Neuronal stem cell (in vitro differentiated cells): Measurements from ENCODE around the gene ATP5F1E.
A peak's percentile ranks its signal among the peaks of the same experiment; 100 is the strongest.

Experiments used
- DNase-seq: peaks from one replicate; pipeline ENCODE4 v3.0.0-alpha.2; 2013; ENCODE audit warnings: low spot score
- H2AFZ ChIP-seq: one replicate; pipeline ENCODE4 v1.6.1; 2013; ENCODE audit warnings: mild to moderate bottlenecking, low read length, inconsistent platforms
- H2AK5ac ChIP-seq: 2 replicates; pipeline ENCODE4 v1.6.1; 2013; ENCODE audit warnings: low read depth, mild to moderate bottlenecking, inconsistent platforms, low read length, moderate library complexity, mixed read lengths
- H2BK120ac ChIP-seq: 2 replicates; pipeline ENCODE4 v1.6.1; 2013; ENCODE audit warnings: low read depth, mild to moderate bottlenecking, inconsistent platforms, low read length, moderate library complexity, mixed read lengths
- H2BK12ac ChIP-seq: one replicate; pipeline ENCODE4 v1.6.1; 2013; ENCODE audit warnings: low read length, inconsistent platforms
- H2BK15ac ChIP-seq: 2 replicates; pipeline ENCODE4 v1.6.1; 2013; ENCODE audit warnings: mild to moderate bottlenecking, low read length, inconsistent platforms, mixed read lengths
- H2BK5ac ChIP-seq: one replicate; pipeline ENCODE4 v1.6.1; 2013; ENCODE audit warnings: inconsistent platforms, mild to moderate bottlenecking, low read length, moderate library complexity
- H3K14ac ChIP-seq: one replicate; pipeline ENCODE4 v1.6.1; 2013; ENCODE audit warnings: low read length, inconsistent platforms
- H3K18ac ChIP-seq: 2 replicates; pipeline ENCODE4 v1.6.1; 2013; ENCODE audit warnings: low read length, inconsistent platforms
- H3K23ac ChIP-seq: 2 replicates; pipeline ENCODE4 v1.6.1; 2013; ENCODE audit warnings: low read depth, mild to moderate bottlenecking, mixed read lengths, low read length, inconsistent platforms; ENCODE audit not compliant: poor library complexity
- H3K27ac ChIP-seq: replicated peaks from 3 replicates; pipeline ENCODE4 v1.5.1; 2013; ENCODE audit warnings: low read length, inconsistent platforms
- H3K27me3 ChIP-seq, 3 experiments: 2 replicates each; pipeline ENCODE4 v1.6.1; 2013; ENCODE audit warnings: low read length in 3 of 3, mild to moderate bottlenecking in 2 of 3, inconsistent platforms in 1 of 3, low read depth in 1 of 3, mixed read lengths in 1 of 3, moderate library complexity in 1 of 3; ENCODE audit not compliant: control insufficient read depth in 3 of 3, insufficient read depth in 3 of 3
- H3K36me3 ChIP-seq, 2 donors: replicated peaks in 1 of 2; 2 replicates each; pipeline ENCODE4 v1.6.1; 2013; ENCODE audit warnings: low read length in 2 of 2; ENCODE audit not compliant: control insufficient read depth in 2 of 2, insufficient read depth in 2 of 2
- H3K4ac ChIP-seq: 2 replicates; pipeline ENCODE4 v1.6.1; 2013; ENCODE audit warnings: inconsistent platforms, mild to moderate bottlenecking, low read length, moderate library complexity
- H3K4me1 ChIP-seq, 2 donors: 1 replicate in 1 of 2; 2 replicates in 1 of 2; pipeline ENCODE4 v1.6.1; 2013; ENCODE audit warnings: low read length in 2 of 2, low read depth in 1 of 2; ENCODE audit not compliant: control insufficient read depth in 2 of 2, insufficient read depth in 1 of 2
- H3K4me2 ChIP-seq: one replicate; pipeline ENCODE4 v1.6.1; 2013; ENCODE audit warnings: mild to moderate bottlenecking, low read length, inconsistent platforms; ENCODE audit not compliant: insufficient read depth, poor library complexity, severe bottlenecking
- H3K4me3 ChIP-seq, 2 donors: 2 replicates each; pipeline ENCODE4 v1.5.1; 2013; ENCODE audit warnings: low read length in 2 of 2, mild to moderate bottlenecking in 2 of 2, inconsistent platforms in 1 of 2, moderate library complexity in 1 of 2
- H3K79me1 ChIP-seq: one replicate; pipeline ENCODE4 v1.6.1; 2013; ENCODE audit warnings: low read depth, mild to moderate bottlenecking, inconsistent platforms, low read length, moderate library complexity
- H3K9ac ChIP-seq: one replicate; pipeline ENCODE4 v1.6.1; 2013; ENCODE audit warnings: mild to moderate bottlenecking, low read depth, low read length, inconsistent platforms; ENCODE audit not compliant: poor library complexity
- H3K9me3 ChIP-seq, 2 donors: replicated peaks in 1 of 2; 2 replicates each; pipeline versions ENCODE3 to v1.6.1; 2013; ENCODE audit warnings: low read length in 2 of 2, mild to moderate bottlenecking in 2 of 2, inconsistent platforms in 1 of 2, low read depth in 1 of 2, mixed read lengths in 1 of 2, moderate library complexity in 1 of 2; ENCODE audit not compliant: control insufficient read depth in 2 of 2, insufficient read depth in 1 of 2
- H4K8ac ChIP-seq: one replicate; pipeline ENCODE4 v1.6.1; 2013; ENCODE audit warnings: low read depth, mild to moderate bottlenecking, inconsistent platforms, low read length, moderate library complexity
- H4K91ac ChIP-seq: one replicate; pipeline ENCODE4 v1.6.1; 2013; ENCODE audit warnings: low read length, low read depth, mild to moderate bottlenecking, inconsistent platforms; ENCODE audit not compliant: poor library complexity
- WGBS, 2 donors: extraction: QIAGEN DNeasy Blood & Tissue Kit; methylation state at CpG; one replicate each; pipeline ENCODE4 v1.1.7; 2013; ENCODE audit warnings: missing lambda C conversion rate in 2 of 2, mixed read lengths in 1 of 2; ENCODE audit not compliant: insufficient read length in 2 of 2, insufficient replicate concordance in 1 of 2; ENCODE audit errors: extremely low coverage in 2 of 2; 5-methylcytosine and 5-hydroxymethylcytosine counted together

Gene ATP5F1E

DNA sequence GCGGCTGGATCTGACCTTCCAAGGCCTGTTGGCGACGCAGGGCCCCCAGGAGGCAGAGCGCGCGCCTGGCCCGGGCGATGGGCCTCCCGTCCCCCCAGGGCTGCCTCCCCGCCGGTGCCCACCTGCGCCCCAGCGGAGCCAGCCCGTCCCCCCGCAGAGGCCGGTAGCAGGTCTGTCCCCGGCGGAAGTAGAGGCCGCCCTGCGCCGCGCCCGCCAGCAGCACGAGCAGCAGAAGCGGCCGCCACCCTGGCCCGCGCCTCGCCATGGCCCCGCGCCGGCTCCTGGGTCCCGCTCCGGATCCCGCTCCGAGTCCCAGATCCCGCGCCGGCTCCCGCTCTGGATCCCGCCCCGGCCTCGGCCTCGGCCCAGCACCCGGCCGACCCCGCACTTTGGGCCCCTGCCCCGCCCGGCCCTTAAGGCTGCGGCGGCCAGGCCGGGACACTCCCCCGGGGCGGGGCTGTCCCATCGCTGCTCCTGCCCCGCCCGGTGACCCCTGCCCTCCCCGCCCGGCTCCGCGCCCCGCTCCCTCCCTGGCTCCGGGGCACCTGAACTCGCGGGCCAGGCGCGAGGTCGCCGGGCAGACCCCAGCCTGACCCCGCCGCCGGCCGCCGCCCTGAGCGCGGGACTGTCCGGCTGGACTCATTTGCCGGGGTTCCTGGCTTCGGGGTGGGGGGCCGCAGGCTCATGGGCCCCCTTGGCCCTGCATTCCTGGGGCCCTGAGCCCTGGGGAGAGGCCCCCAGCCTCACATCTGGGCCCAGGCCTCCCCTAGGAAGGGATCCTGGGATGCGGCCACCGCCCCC, 25.1 kb downstream of the ATP5F1E start, which contains the start of gene CTSZ:
TSS of gene CTSZ (minus strand) at position 391 of the 801 bp plus-strand sequence. CDS start at position 265, 126 bp downstream.
- Histone ChIP-seq H3K27me3 (no peaks in the 10 kb centered on the region), H2AFZ (no peak within 1 kb of the TSS), H3K36me3 (no peaks in the 10 kb centered on the region), H3K18ac (peak within 1 kb of the TSS; percentile 95), H3K79me1 (peaks cover 5% of the 10 kb centered on the region), H3K14ac (peak within 1 kb of the TSS; percentile 86), H2BK12ac (no peak within 1 kb of the TSS), H3K23ac (peak within 1 kb of the TSS; percentile 82), H3K4ac (peak within 1 kb of the TSS; percentile 13), H3K4me2 (peak within 1 kb of the TSS; percentile 91), H4K8ac (peak within 1 kb of the TSS; percentile 53), H3K9ac (peak within 1 kb of the TSS; percentile 88), H3K9me3 (no peaks in the 10 kb centered on the region), H2BK15ac (peak within 1 kb of the TSS; percentile 62), H3K27ac (no peak within 1 kb of the TSS), H4K91ac (peak within 1 kb of the TSS; percentile 16), H3K4me3 (peak within 1 kb of the TSS in 1 of 2 donors; percentile 79), H2BK120ac (peak within 1 kb of the TSS; percentile 51), H3K4me1 (peaks cover 20 to 22% of the 10 kb centered on the region in 2 donors), H2BK5ac (peak within 1 kb of the TSS; percentile 70), H2AK5ac (peak within 1 kb of the TSS; percentile 85)
- no CpG with 5 or more reads among the region's 82 CpGs for WGBS, 2 donors
- peak; percentile 38 for DNase-seq

- Histone ChIP-seq H3K27ac (no peak overlapping the region), H3K27me3 (no peaks in the 10 kb centered on the region), H3K4me1 (peaks cover 20 to 21% of the 10 kb centered on the region in 2 donors), H2AFZ (no peak overlapping the region), H3K36me3 (peaks cover 0 to 4% of the 10 kb centered on the region in 2 donors), H2BK120ac (no peak overlapping the region), H2BK12ac (no peak overlapping the region), H3K4ac (peak overlapping the region; percentile 13), H3K79me1 (peaks cover 5% of the 10 kb centered on the region), H2AK5ac (peak overlapping the region; percentile 85), H3K18ac (peak overlapping the region; percentile 95), H3K14ac (peak overlapping the region; percentile 86), H2BK5ac (peak overlapping the region; percentile 70), H4K8ac (peak overlapping the region; percentile 53), H2BK15ac (peak overlapping the region; percentile 10), H3K4me2 (peak overlapping the region; percentile 91), H3K9me3 (no peaks in the 10 kb centered on the region), H3K23ac (peak overlapping the region; percentile 82), H3K4me3 (peak overlapping the region in 1 of 2 donors; percentile 79), H3K9ac (peak overlapping the region; percentile 88), H4K91ac (peak overlapping the region; percentile 16)
- no peak for DNase-seq
- no CpG with 5 or more reads among the region's 29 CpGs for WGBS, 2 donors
Measured at GRCh38 chr20:59006167-59006863, 25.8 kb downstream of the ATP5F1E start.

DNA sequence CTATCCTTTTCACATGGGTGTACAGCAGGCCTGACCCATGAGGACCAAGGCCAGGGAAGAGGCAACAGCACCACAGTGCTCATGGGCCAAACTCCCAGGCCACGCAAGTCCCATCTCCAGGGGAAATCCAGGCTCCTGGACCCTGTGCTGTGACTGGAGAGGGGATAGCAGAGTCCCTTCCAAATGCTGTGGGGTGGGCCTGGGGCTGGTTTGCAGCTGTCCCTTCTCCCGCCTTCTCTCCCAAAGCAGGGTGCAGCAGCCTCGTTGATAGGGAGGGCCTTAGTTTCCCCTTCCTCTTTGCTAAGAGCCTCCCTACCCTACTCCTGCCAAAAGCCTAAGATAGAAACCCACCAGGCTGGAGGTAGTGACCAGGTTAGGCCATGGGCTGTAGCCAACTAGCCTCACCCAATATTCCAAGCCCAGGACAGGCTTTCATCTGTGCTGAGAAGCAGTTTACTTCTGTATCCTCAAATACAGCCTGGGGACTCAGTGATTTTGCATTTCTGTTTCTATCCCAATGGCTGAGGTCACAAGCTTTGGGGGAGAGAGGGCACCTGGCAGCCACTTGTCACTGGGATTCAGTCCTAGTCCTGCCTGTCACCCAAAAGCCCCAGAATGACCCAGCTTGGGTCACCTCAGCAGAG, 26.5 kb downstream of the ATP5F1E start:
- WGBS, 2 donors: no CpG with 5 or more reads among the region's 3 CpGs
- H3K9me3 ChIP-seq: no peaks in the 10 kb centered on the region
- no peak overlapping the region for H4K8ac ChIP-seq
- no peak overlapping the region for H2BK120ac ChIP-seq
- DNase-seq: no peak
- H3K36me3 ChIP-seq: peaks cover 0 to 5% of the 10 kb centered on the region in 2 donors
- H3K4me3 ChIP-seq: no peak overlapping the region
- H3K14ac ChIP-seq: no peak overlapping the region
- no peak overlapping the region for H3K27ac ChIP-seq
- peaks cover 5% of the 10 kb centered on the region for H3K79me1 ChIP-seq
- no peak overlapping the region for H2BK12ac ChIP-seq
- no peak overlapping the region for H4K91ac ChIP-seq
- no peak overlapping the region for H3K4me2 ChIP-seq
- H2AFZ ChIP-seq: no peak overlapping the region
- peak overlapping the region; percentile 85 for H2AK5ac ChIP-seq
- H3K9ac ChIP-seq: peak overlapping the region; percentile 88
- no peak overlapping the region for H3K4ac ChIP-seq
- no peak overlapping the region for H3K23ac ChIP-seq
- peak overlapping the region; percentile 70 for H2BK5ac ChIP-seq
- no peak overlapping the region for H3K18ac ChIP-seq
- H3K27me3 ChIP-seq: no peaks in the 10 kb centered on the region
- H2BK15ac ChIP-seq: peak overlapping the region; percentile 30
- peaks cover 14 to 17% of the 10 kb centered on the region in 2 donors for H3K4me1 ChIP-seq
